Amniotic epithelial cell (primary cell): ENCODE measurements around the gene CC2D2B.
"Not testable (repeated sequence)": the region's sequence is repeated elsewhere in the genome, so short reads cannot be mapped to it uniquely, and the experiment has no call there.

Experiments
- DNase-seq: peaks from one replicate; pipeline ENCODE4 v3.0.0-alpha.2; 2010; ENCODE audit warnings: low read depth

Gene CC2D2B

DNA sequence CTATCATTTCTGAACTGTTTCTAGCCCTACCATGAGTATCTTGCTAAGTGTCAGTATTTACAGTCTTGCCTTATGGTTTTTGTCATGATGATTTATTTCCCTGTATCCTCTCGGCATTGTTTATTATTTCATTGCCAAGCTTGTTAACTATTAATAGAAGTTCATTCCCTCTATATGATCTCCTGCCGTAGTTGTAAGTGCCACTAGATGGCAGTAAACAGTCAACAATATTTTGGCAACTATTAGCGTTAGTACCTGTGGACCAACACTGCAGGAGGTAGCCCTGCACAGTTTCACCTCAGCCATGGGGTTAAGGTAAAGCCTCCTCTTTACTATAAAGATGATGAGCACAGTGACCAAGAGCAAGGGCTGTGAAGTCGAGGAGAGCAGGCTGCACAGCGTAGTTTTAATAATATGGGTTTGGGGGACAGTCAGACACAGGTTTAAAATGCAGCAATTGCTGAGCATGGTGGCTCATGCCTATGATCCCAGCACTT, 109.5 kb downstream of the CC2D2B start:
- peak; percentile 66 for DNase-seq

DNA sequence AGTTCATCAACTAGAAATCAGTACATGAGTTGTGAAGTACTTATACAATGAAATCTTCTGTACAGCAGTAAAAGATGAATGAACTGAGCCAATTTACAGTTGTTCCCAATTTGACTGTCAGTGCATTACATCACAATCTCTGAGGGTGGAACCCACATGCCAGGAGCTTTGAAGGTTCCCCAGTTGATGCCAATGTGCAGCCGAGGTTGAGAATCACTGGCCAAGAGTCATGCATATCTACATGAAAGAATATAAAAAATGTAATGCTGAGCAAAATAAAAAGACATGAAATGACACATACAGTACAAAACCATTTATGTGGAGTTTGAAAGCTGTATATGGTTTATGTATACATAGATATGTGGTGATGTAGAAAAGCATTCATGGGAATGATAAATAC, 113.6 kb downstream of the CC2D2B start:
- DNase-seq: no peak

DNA sequence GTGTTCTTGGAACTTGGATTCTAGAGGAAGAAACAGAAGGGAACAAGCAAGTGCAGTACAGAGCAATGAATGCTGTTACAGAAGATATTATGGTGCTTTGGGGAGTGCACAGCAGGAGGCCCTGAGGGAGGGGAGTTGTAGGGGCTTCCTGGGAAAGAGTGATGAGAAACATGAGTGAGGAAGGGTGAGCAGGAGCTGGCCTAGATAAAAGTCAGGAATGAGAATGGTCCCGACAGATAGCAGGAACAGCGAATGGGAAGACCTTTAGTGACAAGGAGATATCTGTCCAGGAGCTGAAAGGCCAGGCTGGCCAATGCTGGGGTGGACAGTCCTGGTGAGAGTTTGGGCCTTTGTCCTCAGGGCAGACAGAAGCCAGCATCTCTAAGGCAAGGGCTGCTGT, 115.0 kb downstream of the CC2D2B start:
- no peak for DNase-seq

DNA sequence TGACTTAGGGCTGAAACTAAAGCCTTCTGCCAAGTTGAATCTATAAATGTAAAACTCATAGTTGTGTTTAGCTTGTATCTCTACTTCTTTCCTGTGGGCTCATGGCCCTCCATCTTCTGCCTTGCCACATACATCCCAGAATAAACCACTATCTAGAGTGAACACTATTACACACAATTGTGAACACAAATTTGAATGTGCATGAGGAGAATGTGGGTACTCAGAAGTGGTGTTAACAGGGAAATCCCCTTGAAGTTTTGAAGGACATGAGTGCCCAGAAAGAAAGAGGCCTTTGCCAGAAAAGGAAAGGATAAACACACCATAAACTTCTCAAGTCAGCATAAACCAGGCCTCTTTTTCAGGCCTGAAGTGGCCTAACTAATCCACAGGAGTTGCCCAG, 115.4 kb downstream of the CC2D2B start:
- no peak for DNase-seq

DNA sequence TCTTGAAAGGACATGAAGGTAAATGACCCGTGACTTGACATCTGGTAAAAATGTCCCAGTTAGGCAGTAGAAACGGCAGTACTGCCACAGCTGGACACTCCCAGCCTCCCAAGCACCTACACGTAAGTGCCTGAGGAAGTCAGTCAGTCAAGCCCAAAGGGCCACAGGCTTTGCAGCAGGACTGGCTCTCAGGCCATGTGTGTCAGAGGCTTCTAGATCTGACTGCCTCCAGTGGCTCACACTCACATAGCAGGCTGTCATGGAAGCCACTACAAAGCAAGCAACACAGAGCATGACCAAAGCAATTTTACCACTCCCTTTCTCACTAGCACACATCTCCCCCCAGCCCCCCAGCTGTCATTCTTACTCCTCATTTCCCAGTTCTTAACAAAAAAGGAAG, 117.8 kb downstream of the CC2D2B start:
- DNase-seq: no peak

DNA sequence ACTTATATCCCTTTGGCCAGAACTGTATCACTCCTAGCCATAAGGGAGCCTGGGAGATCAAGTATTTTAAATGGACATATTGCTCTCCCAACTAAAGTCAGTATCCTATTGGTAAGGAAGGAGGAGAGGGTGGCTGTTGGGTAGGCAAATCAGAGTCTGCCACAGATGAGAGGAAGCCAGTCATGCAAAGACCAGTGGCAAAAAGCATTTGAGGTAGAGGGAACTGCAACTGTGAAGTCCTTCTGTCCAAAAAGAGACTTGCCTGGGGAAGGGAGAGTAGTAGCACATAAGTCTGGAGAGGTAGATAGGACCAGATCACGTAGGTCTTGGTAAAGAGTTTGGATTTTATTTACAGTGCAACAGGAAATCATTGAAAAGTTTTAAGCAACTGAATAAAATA, 126.8 kb downstream of the CC2D2B start:
- no peak for DNase-seq

DNA sequence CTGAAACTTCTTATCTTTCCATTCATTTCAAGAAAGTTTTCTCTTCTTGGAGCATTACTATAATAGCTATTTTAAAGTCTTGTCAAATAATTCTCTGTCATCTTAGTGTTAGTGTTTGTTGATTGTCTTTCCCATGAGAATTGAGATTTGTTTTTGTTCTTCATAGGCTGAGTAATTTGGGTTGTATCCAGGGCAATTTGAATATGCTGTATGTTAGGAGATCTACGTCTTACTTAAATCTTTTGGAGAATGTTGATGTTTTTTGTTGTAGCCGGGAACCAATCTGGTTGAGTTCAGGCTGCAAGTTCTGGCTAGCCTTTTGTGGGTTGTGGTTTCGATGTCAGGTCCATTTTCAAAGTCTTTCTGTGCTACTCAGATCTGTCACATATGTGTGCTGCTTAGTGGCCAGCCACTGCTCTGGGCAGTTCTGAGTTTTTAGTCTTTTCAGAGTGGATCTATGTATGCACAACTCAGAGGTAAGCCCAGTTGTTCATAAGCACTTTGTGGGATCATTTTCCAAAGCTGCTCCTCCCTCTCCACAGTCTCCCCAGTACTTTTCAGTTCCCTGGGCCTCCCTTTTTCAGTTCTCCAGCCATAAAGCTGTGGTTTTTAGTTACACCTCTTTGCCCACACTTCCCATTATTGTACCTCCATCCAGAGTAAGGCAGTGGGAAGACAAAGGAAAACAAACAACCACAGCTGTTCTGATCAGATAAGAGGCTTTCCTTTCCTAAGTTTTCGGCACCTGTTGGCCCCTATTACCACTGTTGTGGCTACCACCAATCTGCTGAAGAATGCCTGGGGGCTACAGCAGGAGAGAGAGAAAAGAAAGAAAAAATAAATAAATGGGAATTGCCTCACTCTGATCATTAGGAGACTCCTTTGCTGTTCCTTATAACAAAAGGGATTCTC, 131.0 kb downstream of the CC2D2B start:
- no peak for DNase-seq

DNA sequence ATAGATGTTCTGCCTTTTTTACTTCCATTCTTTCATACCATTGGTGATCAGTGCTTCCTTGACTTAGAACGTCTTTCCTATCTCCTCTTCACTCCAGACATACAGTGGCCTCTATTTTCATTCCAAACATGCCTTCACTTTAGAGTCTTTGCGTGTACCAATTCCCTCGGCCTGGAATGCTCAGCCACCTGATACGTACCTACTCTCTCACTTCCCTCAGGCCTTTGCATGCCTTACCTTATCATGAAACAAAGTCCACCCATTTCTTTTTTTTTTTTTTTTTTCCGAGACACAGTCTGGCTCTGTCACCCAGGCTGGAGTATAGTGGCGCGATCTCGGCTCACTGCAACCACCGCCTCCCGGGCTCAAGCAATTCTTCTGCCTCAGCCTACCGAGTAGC, 133.4 kb downstream of the CC2D2B start:
- no peak for DNase-seq

DNA sequence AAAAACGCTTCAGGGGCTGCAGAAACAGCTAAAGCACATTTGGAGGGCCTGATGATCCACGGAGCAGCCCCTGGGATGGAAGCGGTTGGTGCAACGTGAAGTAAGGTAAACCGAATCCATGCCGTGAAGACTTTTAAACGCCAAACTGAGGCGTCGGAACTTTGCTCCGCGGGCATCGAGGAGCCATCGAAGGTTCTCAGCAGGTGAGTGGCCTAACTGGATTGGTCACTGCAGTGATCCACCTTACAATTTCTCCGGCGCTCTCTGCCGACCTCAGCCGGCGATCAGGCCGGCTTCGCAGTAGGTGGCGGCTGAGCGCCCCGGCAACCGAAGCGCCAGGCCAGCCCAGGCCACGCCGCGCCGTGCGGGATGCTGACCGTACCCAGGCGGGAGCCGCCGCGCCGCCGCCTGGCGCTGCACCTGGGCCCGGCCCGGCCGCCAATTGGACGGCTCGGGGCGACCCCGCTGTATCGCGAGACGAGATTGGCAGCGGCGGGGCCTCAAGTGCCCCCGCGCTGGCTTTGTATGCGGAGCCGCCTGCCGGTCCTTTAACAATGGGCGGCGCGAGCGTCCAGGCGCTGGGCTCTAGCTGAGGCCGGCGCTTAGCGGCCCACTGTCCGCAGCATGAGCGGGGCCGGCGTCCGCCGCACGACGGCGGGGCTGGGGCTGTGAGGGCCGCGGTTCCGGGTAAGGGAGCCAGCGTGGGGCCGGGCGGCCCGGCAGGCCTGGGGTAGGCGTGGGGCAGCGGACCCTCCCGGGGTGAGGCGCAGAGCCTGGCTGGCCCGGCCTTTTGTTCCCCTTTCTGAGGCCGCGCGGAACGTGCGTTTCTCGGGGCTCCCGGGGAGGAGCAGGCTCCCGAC, 135.5 kb downstream of the CC2D2B start, which contains the start of gene CCNJ:
CCNJ (plus strand) TSS at position 551 of the 860 bp plus-strand sequence. CDS start 811 bp downstream, outside the sequence.
- DNase-seq: peak; percentile 81

DNA sequence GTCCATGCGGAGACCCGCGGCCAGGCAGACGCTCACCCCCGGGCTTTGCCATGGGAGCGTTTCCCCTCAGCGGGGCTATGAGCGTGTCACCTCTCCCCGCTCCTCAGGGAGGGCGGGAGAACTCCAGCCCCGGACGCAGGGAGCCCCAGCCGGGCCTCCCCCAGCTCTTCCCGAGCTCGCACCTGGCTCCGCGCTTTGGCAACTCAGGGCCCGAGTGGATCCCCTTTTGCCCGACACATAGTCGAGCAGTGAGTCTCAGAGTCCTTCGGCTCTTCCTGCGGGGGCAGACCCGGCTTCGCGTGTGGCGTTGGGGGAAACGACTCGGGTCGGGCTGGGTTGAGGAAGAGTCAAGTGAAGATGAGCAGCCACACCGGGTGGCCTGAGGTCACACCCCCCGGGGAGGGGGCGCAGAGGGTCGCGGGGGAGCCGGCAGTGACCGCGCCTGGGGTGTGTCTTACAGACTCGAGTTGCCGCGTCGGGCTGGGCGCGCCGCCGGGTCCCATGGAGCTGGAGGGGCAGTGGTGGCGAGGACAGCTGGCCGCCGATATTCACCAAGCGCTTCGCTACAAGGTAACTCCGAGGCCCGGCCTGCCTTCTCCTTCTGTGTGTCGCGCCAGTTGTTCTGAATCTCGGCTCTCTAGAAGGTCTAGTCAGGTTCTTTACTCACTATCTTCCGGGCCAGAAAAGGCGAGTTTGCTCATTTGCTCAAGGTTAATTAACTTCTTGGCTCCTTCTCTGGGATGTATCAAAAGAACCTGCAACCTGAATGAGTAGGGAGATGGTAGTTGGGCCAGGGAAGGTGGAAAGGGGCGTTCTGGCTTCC, 136.3 kb downstream of the CC2D2B start:
- DNase-seq: peak; percentile 33

DNA sequence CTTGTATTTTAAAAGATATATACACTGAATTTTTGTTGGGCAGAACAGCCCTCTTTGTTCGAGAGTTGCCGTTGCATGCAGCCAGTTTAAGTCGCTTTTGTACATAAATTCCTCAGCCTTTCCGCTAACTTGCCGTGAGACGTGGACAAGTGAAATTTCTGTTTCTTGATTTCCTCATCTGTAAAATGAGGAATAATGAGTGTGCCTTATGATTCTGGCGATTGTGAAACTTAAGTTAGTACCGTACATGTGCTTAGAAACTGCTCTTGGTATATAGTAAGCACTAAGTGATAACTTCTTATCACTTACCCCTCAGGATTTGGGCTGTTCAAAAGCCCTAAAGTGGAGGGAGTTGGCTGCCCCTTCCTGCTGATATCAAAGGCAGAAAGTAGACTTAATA, 137.0 kb downstream of the CC2D2B start:
- peak; percentile 75 for DNase-seq

DNA sequence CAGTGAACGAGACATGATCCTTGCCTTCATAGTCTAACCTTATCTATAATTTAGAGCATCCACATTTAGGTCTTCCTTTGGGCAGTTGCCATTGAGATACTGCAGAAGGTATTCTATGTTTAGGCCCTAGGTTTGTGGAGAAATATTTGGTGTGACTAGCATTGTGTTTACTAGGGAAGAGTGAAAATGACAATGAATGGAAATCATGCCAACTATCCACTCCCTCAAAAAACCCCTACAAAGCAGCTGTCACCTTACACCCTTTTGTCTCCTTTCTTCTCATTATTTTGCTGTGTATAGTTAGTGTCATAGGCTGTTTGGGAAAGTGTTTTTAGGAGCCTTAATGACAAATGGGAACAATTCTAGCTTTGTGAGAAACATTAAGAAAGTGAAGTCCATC, 138.8 kb downstream of the CC2D2B start:
- DNase-seq: no peak

DNA sequence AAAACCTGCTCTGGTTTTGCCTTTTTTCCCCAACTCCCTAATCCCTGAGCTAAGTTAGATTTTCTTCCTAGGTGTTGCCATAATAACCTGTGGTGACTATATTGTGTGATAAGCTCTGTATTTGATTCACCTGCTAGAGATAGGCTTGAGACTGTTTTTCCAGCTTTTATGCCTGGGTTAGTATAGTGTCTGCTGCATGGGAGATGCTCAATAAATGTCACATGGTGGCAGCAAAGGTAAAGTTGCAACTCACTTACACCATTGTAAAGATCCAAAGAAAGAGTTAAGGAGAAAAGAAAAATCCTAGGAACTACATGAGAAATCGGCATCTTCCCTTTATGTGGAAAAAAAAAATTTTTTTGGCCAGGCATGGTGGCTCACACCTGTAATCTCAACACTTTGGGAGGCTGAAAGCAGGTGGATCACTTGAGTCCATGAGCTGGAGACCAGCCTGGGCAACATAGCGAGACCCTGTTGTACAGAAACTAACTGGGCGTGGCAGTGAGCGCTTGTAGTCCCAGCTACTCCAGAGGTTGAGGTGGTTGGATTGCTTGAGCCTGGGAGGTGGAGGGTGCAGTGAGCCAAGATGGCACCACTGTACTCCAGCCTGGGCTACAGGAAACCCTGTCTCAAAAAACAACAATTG, 139.4 kb downstream of the CC2D2B start:
- no peak for DNase-seq

DNA sequence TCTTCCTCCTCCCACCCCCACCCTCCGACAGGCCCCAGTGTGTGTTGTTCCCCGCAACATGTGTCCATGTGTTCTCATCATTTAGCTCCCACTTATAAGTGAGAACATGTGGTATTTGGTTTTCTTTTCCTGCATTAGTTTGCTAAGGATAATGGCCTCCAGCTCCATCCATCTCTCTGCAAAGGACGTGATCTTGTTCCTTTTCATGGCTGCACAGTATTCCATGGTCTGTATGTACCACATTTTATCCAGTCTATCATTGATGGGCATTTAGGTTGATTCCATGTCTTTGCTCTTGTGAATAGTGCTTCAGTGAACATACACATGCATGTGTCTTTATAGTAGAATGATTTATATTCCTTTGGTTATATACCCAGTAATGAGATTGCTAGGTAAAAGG, 140.2 kb downstream of the CC2D2B start:
- DNase-seq: not testable (repeated sequence)

DNA sequence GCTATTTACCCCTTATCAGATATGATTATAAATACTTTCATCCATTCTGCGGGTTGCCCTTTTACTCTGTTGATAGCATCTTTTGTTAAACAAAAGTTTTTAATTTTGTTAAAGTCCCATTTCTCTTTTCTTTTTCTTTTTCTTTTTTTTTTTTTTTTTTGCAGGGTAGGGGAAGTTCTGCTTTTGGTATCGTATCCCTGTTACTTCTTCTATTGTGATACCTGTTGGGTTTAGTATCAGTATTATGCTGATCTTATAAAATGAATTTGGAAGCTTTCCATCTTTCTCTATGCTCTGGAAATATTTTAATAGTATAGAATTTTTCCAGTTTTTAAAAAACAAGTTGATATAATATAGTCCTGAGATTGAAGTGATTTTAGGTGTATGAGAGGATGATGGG, 141.6 kb downstream of the CC2D2B start:
- no peak for DNase-seq

DNA sequence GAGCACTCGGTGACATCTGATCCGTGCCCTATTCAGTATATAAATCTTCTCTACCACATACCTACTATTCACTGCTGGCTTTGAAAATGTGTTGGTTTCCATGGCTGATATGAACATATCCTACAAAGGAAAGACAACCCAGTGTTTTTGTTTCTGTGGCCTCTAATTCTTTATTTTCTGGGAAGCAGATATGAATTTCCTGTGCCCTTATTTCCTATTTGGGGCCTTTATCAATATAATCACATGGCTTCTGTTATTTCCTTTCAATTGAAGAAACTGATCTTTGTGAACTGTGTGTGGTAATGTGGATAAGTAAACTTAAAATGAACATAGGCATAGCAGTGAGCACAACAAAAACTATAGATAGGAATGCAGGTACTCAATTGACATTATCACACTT, 146.2 kb downstream of the CC2D2B start:
- DNase-seq: no peak

DNA sequence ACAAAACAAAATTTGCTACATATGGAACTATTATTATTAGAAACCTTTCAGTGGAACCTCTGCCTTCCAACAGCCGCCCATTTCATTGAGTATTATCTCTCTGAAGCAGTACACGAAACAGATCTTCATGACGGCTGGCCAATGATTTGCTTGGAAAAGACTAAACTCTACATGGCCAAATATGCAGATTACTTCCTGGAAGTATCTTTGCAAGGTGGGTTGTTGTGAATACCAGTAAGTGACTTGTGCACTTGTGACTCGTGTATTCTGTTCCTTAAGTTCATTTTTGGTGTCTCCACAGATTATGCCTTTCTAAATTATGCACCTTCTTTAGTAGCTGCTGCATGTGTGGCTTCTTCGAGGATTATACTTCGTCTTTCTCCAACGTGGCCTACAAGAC, 149.0 kb downstream of the CC2D2B start:
- no peak for DNase-seq

DNA sequence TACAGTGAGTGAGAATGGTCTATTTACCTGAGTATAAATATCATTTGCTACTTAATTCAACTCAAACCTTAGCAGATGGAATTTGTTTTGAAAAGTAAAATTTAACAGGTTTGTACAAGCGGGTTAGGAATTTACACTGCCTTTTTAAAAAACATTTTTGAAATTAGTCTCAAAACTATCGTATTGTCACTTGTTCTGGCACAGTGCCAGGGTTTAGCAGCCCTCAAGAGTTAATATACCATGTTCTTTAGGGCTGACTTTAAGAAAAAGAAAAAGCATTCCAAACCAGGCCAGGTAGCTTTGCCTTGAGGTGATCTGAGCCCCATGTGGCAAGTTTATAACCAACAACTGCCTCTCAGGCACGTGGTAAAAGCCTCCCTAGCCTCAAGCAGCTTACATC, 153.5 kb downstream of the CC2D2B start:
- no peak for DNase-seq

DNA sequence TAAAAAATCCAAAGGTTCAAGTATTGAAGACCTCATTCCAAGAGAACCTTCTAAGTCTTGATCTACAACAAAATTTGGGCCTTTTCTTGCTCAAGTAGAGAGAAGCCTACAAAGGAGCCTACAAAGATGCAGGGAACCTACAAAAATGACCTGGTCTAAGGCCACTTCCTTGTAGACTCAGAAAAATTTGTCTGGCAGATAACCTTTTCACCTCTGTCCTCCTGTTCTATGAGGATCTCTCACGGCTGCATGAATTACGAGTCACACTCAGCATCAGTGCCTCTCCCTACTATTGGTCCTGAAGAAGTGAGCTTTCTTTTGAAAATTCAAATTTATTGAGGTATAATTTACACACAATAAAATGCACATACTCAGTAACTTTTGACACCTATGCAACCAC, 164.9 kb downstream of the CC2D2B start:
- peak; percentile 48 for DNase-seq

DNA sequence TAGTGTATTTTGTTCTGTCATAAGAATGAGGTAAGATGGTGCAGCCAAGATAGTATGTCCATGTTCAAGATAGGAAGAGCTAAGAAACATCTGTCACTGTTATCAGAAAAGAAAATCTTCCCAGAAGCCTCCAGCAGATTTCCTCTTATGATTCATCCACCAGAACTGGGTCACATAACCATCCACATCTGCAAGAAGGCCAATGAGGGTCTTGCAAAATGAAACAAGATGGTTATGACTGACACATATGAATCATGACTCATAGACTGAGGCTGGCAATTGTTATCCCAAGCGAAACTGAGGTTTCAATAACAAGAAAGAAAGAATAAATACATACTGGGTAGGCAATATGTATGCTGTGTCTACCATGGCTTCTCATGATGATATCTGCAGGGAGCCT, 165.9 kb downstream of the CC2D2B start:
- peak; percentile 99 for DNase-seq

DNA sequence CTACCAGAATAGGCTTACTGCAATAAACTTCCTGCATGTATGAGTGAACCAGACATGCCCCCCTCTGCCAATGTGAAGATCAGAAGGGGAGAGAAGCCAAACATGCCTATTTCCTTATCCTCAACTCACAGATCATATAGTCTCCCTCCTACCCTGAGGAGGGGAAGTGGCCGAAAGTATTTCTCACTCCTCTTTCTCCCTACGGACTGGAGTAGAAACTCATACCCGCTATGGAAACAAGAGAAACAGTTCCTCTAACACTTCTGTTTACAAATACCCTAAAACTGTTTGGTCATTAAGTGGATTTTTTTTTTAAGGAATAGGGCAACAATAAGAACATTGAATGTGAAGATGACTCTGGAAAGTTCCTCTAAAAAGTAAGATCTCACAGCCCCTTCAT, 167.0 kb downstream of the CC2D2B start:
- no peak for DNase-seq
